Peyer's patch (tissue), 4 donors: Measurements from ENCODE around the gene PLP2.

Experiments
- POLR2A ChIP-seq, 2 donors: fragments of 450-650 bp; IDR thresholded peaks; one replicate each; pipeline ENCODE4 v1.5.1; 2017; ENCODE audit warnings: antibody characterized with exemption in 2 of 2, mild to moderate bottlenecking in 2 of 2, moderate library complexity in 2 of 2
- TF ChIP-seq, protein P1 (sequence below), 6 experiments: fragments of 450-650 bp in 4 of 6; fragments of 200-600 bp in 2 of 6; sonication (generic) in 1 of 6; IDR thresholded peaks; one replicate each; pipeline ENCODE4 v1.5.1; 2017 to 2019; ENCODE audit warnings: antibody characterized with exemption in 6 of 6, mild to moderate bottlenecking in 3 of 6, moderate library complexity in 1 of 6

DNA sequence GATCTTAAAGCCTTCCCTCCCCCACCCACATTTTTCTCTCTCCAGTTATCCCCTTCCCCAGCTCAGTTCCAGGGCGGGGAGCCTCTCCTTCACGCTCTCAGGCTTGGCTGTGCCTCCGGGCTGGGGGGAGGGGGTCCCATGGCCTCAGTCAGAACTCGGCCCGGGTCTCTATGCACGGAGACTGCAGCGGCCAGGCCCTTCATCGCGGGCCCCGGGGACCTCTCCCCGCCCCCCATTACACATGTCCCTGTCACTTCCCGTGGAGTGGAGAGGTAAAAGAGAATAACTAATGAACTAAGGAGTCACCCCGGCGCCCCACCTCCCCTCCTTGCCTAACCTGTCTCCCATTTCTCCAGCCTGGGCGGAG, 15.3 kb downstream of the PLP2 start:
- TF ChIP-seq, protein P1, sequence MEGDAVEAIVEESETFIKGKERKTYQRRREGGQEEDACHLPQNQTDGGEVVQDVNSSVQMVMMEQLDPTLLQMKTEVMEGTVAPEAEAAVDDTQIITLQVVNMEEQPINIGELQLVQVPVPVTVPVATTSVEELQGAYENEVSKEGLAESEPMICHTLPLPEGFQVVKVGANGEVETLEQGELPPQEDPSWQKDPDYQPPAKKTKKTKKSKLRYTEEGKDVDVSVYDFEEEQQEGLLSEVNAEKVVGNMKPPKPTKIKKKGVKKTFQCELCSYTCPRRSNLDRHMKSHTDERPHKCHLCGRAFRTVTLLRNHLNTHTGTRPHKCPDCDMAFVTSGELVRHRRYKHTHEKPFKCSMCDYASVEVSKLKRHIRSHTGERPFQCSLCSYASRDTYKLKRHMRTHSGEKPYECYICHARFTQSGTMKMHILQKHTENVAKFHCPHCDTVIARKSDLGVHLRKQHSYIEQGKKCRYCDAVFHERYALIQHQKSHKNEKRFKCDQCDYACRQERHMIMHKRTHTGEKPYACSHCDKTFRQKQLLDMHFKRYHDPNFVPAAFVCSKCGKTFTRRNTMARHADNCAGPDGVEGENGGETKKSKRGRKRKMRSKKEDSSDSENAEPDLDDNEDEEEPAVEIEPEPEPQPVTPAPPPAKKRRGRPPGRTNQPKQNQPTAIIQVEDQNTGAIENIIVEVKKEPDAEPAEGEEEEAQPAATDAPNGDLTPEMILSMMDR (IDR thresholded peaks at IDR 0.05) = no peak
- no peak for TF ChIP-seq POLR2A (IDR thresholded peaks at IDR 0.05)
